ENCODE measurements around the gene TRMT10A. TPM values are rescaled to one million over a fixed set of nuclear protein-coding genes. Genes with fewer than 3 reads are reported as not detected.
A peak's percentile ranks its signal among the peaks of the same experiment; 100 is the strongest.

TRMT10A gene
- total and polyA plus RNA-seq, 10 of the 15 experiments (the other 5 are each of a cell fraction or from before 2014, with no cell fraction given): 4.5 to 13.4 (median 9.2) TPM

DNA sequence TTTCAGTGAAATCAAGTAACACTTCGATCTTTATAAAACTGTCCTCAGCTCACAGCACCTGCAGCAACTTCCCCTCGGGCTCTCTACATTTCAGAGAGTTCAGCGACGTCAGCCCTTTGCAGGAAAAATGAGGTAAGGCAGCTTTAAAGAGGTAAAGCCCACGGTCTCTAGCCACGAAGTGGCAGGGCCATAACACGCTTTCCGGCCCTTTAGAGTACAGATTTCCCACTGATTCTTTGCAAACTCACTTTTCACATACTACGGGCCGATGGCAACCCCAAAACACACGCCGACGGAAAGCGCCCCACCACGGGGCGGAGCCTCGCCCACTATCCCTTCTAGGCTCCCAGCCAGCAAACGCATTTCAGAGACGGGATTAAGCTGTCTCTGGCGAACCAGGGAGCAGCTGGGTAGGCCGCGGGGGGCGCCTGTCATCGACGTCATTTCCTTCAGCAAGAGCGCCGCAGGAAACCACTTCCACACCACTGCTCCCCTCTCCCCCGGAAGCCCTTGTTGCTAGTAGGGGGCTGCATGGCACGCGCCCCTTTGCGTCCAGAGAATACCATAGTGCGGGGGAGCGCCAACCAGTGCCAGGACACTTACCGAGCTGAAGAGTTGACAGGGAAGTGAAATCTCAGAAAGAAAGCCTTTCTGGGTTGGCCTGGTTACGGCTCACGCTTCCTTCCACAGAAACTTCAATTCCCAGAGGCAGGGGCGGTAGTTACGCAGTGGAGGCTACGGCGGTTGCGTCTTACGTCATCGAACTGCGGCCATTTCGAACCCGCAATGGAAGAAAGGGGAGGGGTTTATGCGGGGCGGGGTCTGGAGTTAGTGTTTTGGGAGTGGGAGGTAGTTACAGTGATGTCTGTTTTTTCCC, at the start of gene TRMT10A (continued):
- TF ChIP-seq RELA (IDR thresholded peaks at IDR 0.05; ENCODE audit: borderline replicate concordance, partially characterized antibody) (peak; percentile 18), BHLHE40 (IDR thresholded peaks at IDR 0.05; ENCODE audit: borderline replicate concordance in 1 of 2, low read depth in 2 of 2, low read length in 1 of 2) (peak; percentile 63 to 90; a peak in 3 of 4 replicates), BMI1 (IDR thresholded peaks at IDR 0.05; ENCODE audit: borderline replicate concordance) (peak; percentile 61; the same call in 1 of the 2 replicates), ZSCAN29 (IDR thresholded peaks at IDR 0.05) (no peak), SPI1 (IDR thresholded peaks at IDR 0.05; ENCODE audit: borderline replicate concordance, insufficient read depth, low read depth, low read length) (peak; percentile 40; the same call in 1 of the 2 replicates), CBX3 (IDR thresholded peaks at IDR 0.05; ENCODE audit: borderline replicate concordance, low read depth) (no peak), SMAD1 (IDR thresholded peaks at IDR 0.05; ENCODE audit: low read depth, partially characterized antibody) (peak; percentile 35), IRF4 (IDR thresholded peaks at IDR 0.05; ENCODE audit: low read depth, low read length) (no peak; the same call in 1 of the 2 replicates), ZNF217 (IDR thresholded peaks at IDR 0.05) (no peak; the same call in 1 of the 2 replicates), CBX5 (IDR thresholded peaks at IDR 0.05; ENCODE audit: low read depth) (peak; percentile 80; the same call in 1 of the 2 replicates), WRNIP1 (IDR thresholded peaks at IDR 0.05; ENCODE audit: borderline replicate concordance, low read depth, low read length) (no peak), E2F4 (IDR thresholded peaks at IDR 0.05; ENCODE audit: low read depth, low read length) (no peak), ESRRA (IDR thresholded peaks at IDR 0.05; ENCODE audit: low read length) (no peak), ZZZ3 (IDR thresholded peaks at IDR 0.05; ENCODE audit: control insufficient read depth, insufficient read length, low read depth) (no peak)
- TF ChIP-seq, protein P1, sequence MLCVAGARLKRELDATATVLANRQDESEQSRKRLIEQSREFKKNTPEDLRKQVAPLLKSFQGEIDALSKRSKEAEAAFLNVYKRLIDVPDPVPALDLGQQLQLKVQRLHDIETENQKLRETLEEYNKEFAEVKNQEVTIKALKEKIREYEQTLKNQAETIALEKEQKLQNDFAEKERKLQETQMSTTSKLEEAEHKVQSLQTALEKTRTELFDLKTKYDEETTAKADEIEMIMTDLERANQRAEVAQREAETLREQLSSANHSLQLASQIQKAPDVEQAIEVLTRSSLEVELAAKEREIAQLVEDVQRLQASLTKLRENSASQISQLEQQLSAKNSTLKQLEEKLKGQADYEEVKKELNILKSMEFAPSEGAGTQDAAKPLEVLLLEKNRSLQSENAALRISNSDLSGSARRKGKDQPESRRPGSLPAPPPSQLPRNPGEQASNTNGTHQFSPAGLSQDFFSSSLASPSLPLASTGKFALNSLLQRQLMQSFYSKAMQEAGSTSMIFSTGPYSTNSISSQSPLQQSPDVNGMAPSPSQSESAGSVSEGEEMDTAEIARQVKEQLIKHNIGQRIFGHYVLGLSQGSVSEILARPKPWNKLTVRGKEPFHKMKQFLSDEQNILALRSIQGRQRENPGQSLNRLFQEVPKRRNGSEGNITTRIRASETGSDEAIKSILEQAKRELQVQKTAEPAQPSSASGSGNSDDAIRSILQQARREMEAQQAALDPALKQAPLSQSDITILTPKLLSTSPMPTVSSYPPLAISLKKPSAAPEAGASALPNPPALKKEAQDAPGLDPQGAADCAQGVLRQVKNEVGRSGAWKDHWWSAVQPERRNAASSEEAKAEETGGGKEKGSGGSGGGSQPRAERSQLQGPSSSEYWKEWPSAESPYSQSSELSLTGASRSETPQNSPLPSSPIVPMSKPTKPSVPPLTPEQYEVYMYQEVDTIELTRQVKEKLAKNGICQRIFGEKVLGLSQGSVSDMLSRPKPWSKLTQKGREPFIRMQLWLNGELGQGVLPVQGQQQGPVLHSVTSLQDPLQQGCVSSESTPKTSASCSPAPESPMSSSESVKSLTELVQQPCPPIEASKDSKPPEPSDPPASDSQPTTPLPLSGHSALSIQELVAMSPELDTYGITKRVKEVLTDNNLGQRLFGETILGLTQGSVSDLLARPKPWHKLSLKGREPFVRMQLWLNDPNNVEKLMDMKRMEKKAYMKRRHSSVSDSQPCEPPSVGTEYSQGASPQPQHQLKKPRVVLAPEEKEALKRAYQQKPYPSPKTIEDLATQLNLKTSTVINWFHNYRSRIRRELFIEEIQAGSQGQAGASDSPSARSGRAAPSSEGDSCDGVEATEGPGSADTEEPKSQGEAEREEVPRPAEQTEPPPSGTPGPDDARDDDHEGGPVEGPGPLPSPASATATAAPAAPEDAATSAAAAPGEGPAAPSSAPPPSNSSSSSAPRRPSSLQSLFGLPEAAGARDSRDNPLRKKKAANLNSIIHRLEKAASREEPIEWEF (IDR thresholded peaks at IDR 0.05; ENCODE audit: insufficient replicate concordance, low read depth, low read length): no peak
- TF ChIP-seq, protein P2, sequence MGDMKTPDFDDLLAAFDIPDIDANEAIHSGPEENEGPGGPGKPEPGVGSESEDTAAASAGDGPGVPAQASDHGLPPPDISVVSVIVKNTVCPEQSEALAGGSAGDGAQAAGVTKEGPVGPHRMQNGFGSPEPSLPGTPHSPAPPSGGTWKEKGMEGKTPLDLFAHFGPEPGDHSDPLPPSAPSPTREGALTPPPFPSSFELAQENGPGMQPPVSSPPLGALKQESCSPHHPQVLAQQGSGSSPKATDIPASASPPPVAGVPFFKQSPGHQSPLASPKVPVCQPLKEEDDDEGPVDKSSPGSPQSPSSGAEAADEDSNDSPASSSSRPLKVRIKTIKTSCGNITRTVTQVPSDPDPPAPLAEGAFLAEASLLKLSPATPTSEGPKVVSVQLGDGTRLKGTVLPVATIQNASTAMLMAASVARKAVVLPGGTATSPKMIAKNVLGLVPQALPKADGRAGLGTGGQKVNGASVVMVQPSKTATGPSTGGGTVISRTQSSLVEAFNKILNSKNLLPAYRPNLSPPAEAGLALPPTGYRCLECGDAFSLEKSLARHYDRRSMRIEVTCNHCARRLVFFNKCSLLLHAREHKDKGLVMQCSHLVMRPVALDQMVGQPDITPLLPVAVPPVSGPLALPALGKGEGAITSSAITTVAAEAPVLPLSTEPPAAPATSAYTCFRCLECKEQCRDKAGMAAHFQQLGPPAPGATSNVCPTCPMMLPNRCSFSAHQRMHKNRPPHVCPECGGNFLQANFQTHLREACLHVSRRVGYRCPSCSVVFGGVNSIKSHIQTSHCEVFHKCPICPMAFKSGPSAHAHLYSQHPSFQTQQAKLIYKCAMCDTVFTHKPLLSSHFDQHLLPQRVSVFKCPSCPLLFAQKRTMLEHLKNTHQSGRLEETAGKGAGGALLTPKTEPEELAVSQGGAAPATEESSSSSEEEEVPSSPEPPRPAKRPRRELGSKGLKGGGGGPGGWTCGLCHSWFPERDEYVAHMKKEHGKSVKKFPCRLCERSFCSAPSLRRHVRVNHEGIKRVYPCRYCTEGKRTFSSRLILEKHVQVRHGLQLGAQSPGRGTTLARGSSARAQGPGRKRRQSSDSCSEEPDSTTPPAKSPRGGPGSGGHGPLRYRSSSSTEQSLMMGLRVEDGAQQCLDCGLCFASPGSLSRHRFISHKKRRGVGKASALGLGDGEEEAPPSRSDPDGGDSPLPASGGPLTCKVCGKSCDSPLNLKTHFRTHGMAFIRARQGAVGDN (IDR thresholded peaks at IDR 0.05): 0 out of 2 replicates have a peak, but pooled peaks have one; percentile 65
- TF ChIP-seq, protein P3, sequence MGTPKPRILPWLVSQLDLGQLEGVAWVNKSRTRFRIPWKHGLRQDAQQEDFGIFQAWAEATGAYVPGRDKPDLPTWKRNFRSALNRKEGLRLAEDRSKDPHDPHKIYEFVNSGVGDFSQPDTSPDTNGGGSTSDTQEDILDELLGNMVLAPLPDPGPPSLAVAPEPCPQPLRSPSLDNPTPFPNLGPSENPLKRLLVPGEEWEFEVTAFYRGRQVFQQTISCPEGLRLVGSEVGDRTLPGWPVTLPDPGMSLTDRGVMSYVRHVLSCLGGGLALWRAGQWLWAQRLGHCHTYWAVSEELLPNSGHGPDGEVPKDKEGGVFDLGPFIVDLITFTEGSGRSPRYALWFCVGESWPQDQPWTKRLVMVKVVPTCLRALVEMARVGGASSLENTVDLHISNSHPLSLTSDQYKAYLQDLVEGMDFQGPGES (IDR thresholded peaks at IDR 0.05): no peak
